Measurements from ENCODE around the gene GRIK4. TPM values are rescaled to one million over a fixed set of nuclear protein-coding genes. Genes with fewer than 3 reads are reported as not detected.

The GRIK4 gene
- total RNA-seq, 1 donor from 2014 or later, result 4.5 TPM

- no peaks in the 10 kb centered on the region for H3K4me1 Mint-ChIP-seq (ENCODE audit: unreplicated experiment)
- H3K4me3 Mint-ChIP-seq (ENCODE audit: unreplicated experiment), result no peak overlapping the region
- DNase-seq (ENCODE audit: low spot score), result no peak
- peaks cover 3% of the 10 kb centered on the region for H3K27me3 Mint-ChIP-seq (ENCODE audit: unreplicated experiment)
- no peak for TF ChIP-seq CTCF (IDR thresholded peaks at IDR 0.05; ENCODE audit: unreplicated experiment)
- peaks cover 4% of the 10 kb centered on the region for H3K36me3 Mint-ChIP-seq (ENCODE audit: low read depth, unreplicated experiment)
- H3K9me3 Mint-ChIP-seq (ENCODE audit: unreplicated experiment), result no peaks in the 10 kb centered on the region
- no peak overlapping the region for H3K27ac Mint-ChIP-seq (ENCODE audit: unreplicated experiment)
These were observed 141.3 kb downstream of the GRIK4 start for GRCh38 chr11:120652705-120653335.

- TF ChIP-seq CTCF (IDR thresholded peaks at IDR 0.05; ENCODE audit: unreplicated experiment), result no peak
- H3K4me3 Mint-ChIP-seq (ENCODE audit: unreplicated experiment), result no peak overlapping the region
- no peaks in the 10 kb centered on the region for H3K4me1 Mint-ChIP-seq (ENCODE audit: unreplicated experiment)
- H3K36me3 Mint-ChIP-seq (ENCODE audit: low read depth, unreplicated experiment), result peaks cover 4% of the 10 kb centered on the region
- H3K9me3 Mint-ChIP-seq (ENCODE audit: unreplicated experiment), result no peaks in the 10 kb centered on the region
- H3K27me3 Mint-ChIP-seq (ENCODE audit: unreplicated experiment), result peaks cover 1% of the 10 kb centered on the region
- H3K27ac Mint-ChIP-seq (ENCODE audit: unreplicated experiment), result no peak overlapping the region
- no peak for DNase-seq (ENCODE audit: low spot score)
These were observed 144.0 kb downstream of the GRIK4 start for GRCh38 chr11:120655589-120655988.

GRCh38 chr11:120657306-120658070 lies 145.9 kb downstream of the GRIK4 start:
- no peak overlapping the region for H3K4me3 Mint-ChIP-seq (ENCODE audit: unreplicated experiment)
- no peaks in the 10 kb centered on the region for H3K9me3 Mint-ChIP-seq (ENCODE audit: unreplicated experiment)
- TF ChIP-seq CTCF (IDR thresholded peaks at IDR 0.05; ENCODE audit: unreplicated experiment), result no peak
- H3K27ac Mint-ChIP-seq (ENCODE audit: unreplicated experiment), result no peak overlapping the region
- peaks cover 1% of the 10 kb centered on the region for H3K27me3 Mint-ChIP-seq (ENCODE audit: unreplicated experiment)
- H3K4me1 Mint-ChIP-seq (ENCODE audit: unreplicated experiment), result peaks cover 5% of the 10 kb centered on the region
- H3K36me3 Mint-ChIP-seq (ENCODE audit: low read depth, unreplicated experiment), result peaks cover 4% of the 10 kb centered on the region
- no peak for DNase-seq (ENCODE audit: low spot score)

GRCh38 chr11:120658071-120658423 lies 146.5 kb downstream of the GRIK4 start:
- H3K27ac Mint-ChIP-seq (ENCODE audit: unreplicated experiment), result no peak overlapping the region
- peaks cover 1% of the 10 kb centered on the region for H3K27me3 Mint-ChIP-seq (ENCODE audit: unreplicated experiment)
- H3K4me1 Mint-ChIP-seq (ENCODE audit: unreplicated experiment), result peaks cover 10% of the 10 kb centered on the region
- no peak overlapping the region for H3K4me3 Mint-ChIP-seq (ENCODE audit: unreplicated experiment)
- DNase-seq (ENCODE audit: low spot score), result no peak
- peaks cover 3% of the 10 kb centered on the region for H3K36me3 Mint-ChIP-seq (ENCODE audit: low read depth, unreplicated experiment)
- no peak for TF ChIP-seq CTCF (IDR thresholded peaks at IDR 0.05; ENCODE audit: unreplicated experiment)
- H3K9me3 Mint-ChIP-seq (ENCODE audit: unreplicated experiment), result no peaks in the 10 kb centered on the region

- TF ChIP-seq CTCF (IDR thresholded peaks at IDR 0.05; ENCODE audit: unreplicated experiment), result no peak
- no peaks in the 10 kb centered on the region for H3K9me3 Mint-ChIP-seq (ENCODE audit: unreplicated experiment)
- DNase-seq (ENCODE audit: low spot score), result no peak
- H3K36me3 Mint-ChIP-seq (ENCODE audit: low read depth, unreplicated experiment), result no peaks in the 10 kb centered on the region
- peaks cover 1% of the 10 kb centered on the region for H3K27me3 Mint-ChIP-seq (ENCODE audit: unreplicated experiment)
- no peak overlapping the region for H3K27ac Mint-ChIP-seq (ENCODE audit: unreplicated experiment)
- H3K4me1 Mint-ChIP-seq (ENCODE audit: unreplicated experiment), result peaks cover 19% of the 10 kb centered on the region
- no peak overlapping the region for H3K4me3 Mint-ChIP-seq (ENCODE audit: unreplicated experiment)
These were observed 147.5 kb downstream of the GRIK4 start for GRCh38 chr11:120659076-120659475.
